HCT116 (cell line): ENCODE measurements around the gene TES.

Experiments used
- EGR1 ChIP-seq: IDR thresholded peaks from 2 replicates; pipeline ENCODE4 v1.6.1; 2012; ENCODE audit warnings: low read depth
- EZH2phosphoT487 ChIP-seq: fragments of 200-600 bp; IDR thresholded peaks from 2 replicates; pipeline ENCODE4 v1.6.1; 2018; ENCODE audit warnings: antibody characterized with exemption, borderline replicate concordance
- POLR2A ChIP-seq: IDR thresholded peaks from 2 replicates; pipeline ENCODE4 v1.7.0; 2011; ENCODE audit warnings: borderline replicate concordance; ENCODE audit not compliant: insufficient read depth, insufficient read length; ENCODE audit errors: extremely low read depth
- POLR2AphosphoS5 ChIP-seq: IDR thresholded peaks from 2 replicates; pipeline ENCODE4 v1.6.1; 2011; ENCODE audit warnings: mild to moderate bottlenecking, low read depth, low read length, moderate library complexity
- SRF ChIP-seq: IDR thresholded peaks from 2 replicates; pipeline ENCODE4 v1.6.1; 2012; ENCODE audit warnings: low read depth
- ZFX ChIP-seq: fragments of 450-650 bp; IDR thresholded peaks from 2 replicates; pipeline ENCODE4 v1.6.1; 2017
- TF ChIP-seq, protein P1 (sequence below), 3 experiments: fragments of 200-600 bp in 1 of 3; sonication (generic) in 1 of 3; IDR thresholded peaks in 2 of 3; conservative IDR thresholded peaks in 1 of 3; 2 replicates each; pipeline ENCODE4 v1.5.1; 2012 to 2017; ENCODE audit warnings: low read depth in 2 of 3, low read length in 2 of 3, antibody characterized with exemption in 1 of 3, borderline replicate concordance in 1 of 3, control low read depth in 1 of 3, mild to moderate bottlenecking in 1 of 3, mixed read lengths in 1 of 3, mixed run types in 1 of 3, moderate library complexity in 1 of 3; ENCODE audit not compliant: insufficient read depth in 1 of 3

DNA sequence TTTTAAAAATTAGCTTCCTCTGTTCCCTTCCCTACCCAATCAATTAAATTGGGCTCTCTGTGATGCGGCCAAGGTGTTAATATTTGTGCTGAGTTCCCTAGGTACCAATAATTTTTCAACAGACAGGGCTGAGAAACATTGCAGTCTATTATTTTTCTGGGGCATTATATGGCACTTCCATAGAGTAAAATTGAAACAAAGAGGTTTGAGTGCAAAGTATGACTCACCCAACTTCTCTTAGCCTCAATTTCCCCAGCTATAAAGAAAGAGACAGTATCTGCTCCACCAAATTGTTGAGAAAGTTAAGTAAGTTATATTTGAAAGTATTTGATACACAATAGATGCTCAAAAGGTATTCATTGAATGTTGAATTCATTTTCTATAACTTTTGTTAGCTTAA, 74.9 kb downstream of the TES start:
- TF ChIP-seq POLR2A (no peak), SRF (no peak), EZH2phosphoT487 (no peak), ZFX (no peak), POLR2AphosphoS5 (no peak), EGR1 (no peak)
- TF ChIP-seq, protein P1, sequence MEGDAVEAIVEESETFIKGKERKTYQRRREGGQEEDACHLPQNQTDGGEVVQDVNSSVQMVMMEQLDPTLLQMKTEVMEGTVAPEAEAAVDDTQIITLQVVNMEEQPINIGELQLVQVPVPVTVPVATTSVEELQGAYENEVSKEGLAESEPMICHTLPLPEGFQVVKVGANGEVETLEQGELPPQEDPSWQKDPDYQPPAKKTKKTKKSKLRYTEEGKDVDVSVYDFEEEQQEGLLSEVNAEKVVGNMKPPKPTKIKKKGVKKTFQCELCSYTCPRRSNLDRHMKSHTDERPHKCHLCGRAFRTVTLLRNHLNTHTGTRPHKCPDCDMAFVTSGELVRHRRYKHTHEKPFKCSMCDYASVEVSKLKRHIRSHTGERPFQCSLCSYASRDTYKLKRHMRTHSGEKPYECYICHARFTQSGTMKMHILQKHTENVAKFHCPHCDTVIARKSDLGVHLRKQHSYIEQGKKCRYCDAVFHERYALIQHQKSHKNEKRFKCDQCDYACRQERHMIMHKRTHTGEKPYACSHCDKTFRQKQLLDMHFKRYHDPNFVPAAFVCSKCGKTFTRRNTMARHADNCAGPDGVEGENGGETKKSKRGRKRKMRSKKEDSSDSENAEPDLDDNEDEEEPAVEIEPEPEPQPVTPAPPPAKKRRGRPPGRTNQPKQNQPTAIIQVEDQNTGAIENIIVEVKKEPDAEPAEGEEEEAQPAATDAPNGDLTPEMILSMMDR (IDR thresholded peaks at IDR 0.05 in 2 of 3, conservative IDR thresholded peaks at IDR 0.05 in 1 of 3; ENCODE audit: borderline replicate concordance in 1 of 3, insufficient read depth in 1 of 3, low read depth in 2 of 3, low read length in 2 of 3), result no peak
